Loucy (cell line): ENCODE measurements around the gene TXNIP.

Experiments used
- H2AFZ ChIP-seq: fragments of 200-600 bp; sonication (generic); 2 replicates; pipeline ENCODE4 v1.6.0; 2016; ENCODE audit warnings: antibody characterized with exemption, mild to moderate bottlenecking, low read length, moderate library complexity
- H3F3A ChIP-seq: fragments of 200-600 bp; 2 replicates; pipeline ENCODE4 v1.6.0; 2016; ENCODE audit warnings: antibody characterized with exemption, low read depth, mild to moderate bottlenecking
- H3K27me3 ChIP-seq: fragments of 200-600 bp; sonication (generic); 2 replicates; pipeline ENCODE4 v1.6.1; 2014; ENCODE audit warnings: low read length, mild to moderate bottlenecking; ENCODE audit not compliant: insufficient read depth, poor library complexity, severe bottlenecking
- H3K36me3 ChIP-seq: fragments of 200-600 bp; sonication (generic); 2 replicates; pipeline ENCODE4 v1.6.1; 2016; ENCODE audit warnings: low read length; ENCODE audit not compliant: insufficient read depth
- H3K4me1 ChIP-seq: fragments of 200-600 bp; sonication (generic); 2 replicates; pipeline ENCODE4 v1.5.1; 2014; ENCODE audit warnings: low read length, mild to moderate bottlenecking; ENCODE audit not compliant: insufficient read depth, poor library complexity, severe bottlenecking
- H3K4me2 ChIP-seq: fragments of 200-600 bp; sonication (generic); 2 replicates; pipeline ENCODE4 v1.6.0; 2014; ENCODE audit warnings: antibody characterized with exemption, low read length, low read depth, mild to moderate bottlenecking; ENCODE audit not compliant: poor library complexity, severe bottlenecking
- H3K4me3 ChIP-seq: fragments of 200-600 bp; sonication (generic); 2 replicates; pipeline ENCODE4 v1.5.1; 2014; ENCODE audit warnings: low read length, mild to moderate bottlenecking, mixed read lengths; ENCODE audit not compliant: poor library complexity, severe bottlenecking
- H3K79me2 ChIP-seq: fragments of 200-600 bp; sonication (generic); 2 replicates; pipeline ENCODE4 v1.6.1; 2014; ENCODE audit warnings: low read length; ENCODE audit not compliant: insufficient read depth
- H3K9ac ChIP-seq: fragments of 200-600 bp; sonication (generic); 2 replicates; pipeline ENCODE4 v1.6.0; 2014; ENCODE audit warnings: mild to moderate bottlenecking, low read depth, low read length, moderate library complexity; ENCODE audit not compliant: poor library complexity, severe bottlenecking
- H3K9me2 ChIP-seq: fragments of 200-600 bp; sonication (generic); replicated peaks from 2 replicates; pipeline ENCODE4 v1.6.1; 2016; ENCODE audit warnings: low read depth, low read length, mixed read lengths
- H3K9me3 ChIP-seq: fragments of 200-600 bp; sonication (generic); 2 replicates; pipeline ENCODE4 v1.6.1; 2014; ENCODE audit warnings: mild to moderate bottlenecking, antibody characterized with exemption, low read length, low read depth; ENCODE audit not compliant: insufficient read depth
- H4K20me1 ChIP-seq: fragments of 200-600 bp; sonication (generic); 2 replicates; pipeline ENCODE4 v1.6.0; 2014; ENCODE audit warnings: antibody characterized with exemption, low read length, mild to moderate bottlenecking; ENCODE audit not compliant: insufficient read depth, poor library complexity, severe bottlenecking
- CTCF ChIP-seq: fragments of 200-600 bp; sonication (generic); conservative IDR thresholded peaks from 2 replicates; pipeline ENCODE4 v1.5.1; 2014; ENCODE audit warnings: mild to moderate bottlenecking, antibody characterized with exemption, low read length
- EZH2phosphoT487 ChIP-seq: fragments of 200-600 bp; IDR thresholded peaks from 2 replicates; pipeline ENCODE4 v1.6.1; 2018; ENCODE audit warnings: antibody characterized with exemption, mild to moderate bottlenecking, moderate library complexity, borderline replicate concordance

Gene TXNIP

GRCh38 chr1:145962157-145963102 lies 33.9 kb downstream of the TXNIP start:
- Histone ChIP-seq H3K36me3 (no peaks in the 10 kb centered on the region), H3K79me2 (peaks cover 44% of the 10 kb centered on the region; the same call in 1 of the 2 replicates), H3K4me2 (peak overlapping the region; percentile 83), H3K4me1 (peaks cover 45% of the 10 kb centered on the region), H3K9me2 (no peaks in the 10 kb centered on the region), H2AFZ (no peak overlapping the region), H3K27me3 (no peaks in the 10 kb centered on the region), H3F3A (0 out of 2 replicates have a peak, but pooled peaks cover 8% of the 10 kb centered on the region), H4K20me1 (no peaks in the 10 kb centered on the region), H3K9me3 (no peaks in the 10 kb centered on the region), H3K9ac (peak overlapping the region; percentile 86), H3K4me3 (peak overlapping the region; percentile 86)
- TF ChIP-seq CTCF: no peak

DNA sequence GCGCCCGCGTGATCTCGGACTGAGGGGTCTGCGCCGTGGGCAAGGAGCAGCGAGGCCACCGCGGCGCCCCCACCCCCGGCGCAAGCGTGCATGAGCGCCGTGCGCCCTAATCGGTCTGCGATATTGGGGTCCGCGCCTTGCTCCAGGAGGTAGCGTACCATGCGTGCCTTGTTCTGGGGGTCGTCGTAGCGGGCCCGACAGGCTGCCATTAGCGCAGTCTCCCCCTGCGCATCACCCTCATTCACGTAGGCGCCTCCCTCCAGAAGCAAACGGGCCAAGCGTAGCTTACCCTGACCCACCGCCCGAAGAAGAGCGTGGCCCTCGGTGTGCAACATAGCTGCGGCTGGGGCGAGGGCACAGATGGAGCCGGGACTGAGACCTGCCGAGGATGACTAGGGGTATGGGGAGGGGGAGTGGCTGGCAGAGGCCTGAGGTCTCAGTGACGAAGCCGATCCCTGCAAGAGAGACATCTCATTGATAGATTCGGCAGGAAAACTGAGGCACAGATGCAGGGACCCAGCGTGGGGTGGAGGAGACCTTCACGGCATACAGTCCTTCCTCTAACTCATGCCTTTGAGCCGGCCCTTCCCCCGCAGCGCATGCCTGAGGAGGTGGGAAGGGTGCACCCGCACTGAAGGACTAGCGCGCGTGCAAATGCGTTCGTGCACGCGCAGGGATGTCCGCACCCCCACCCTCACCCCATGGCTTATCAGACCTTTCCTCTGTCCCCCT lies 34.8 kb downstream of the TXNIP start:
- Histone ChIP-seq H4K20me1 (no peaks in the 10 kb centered on the region), H3K79me2 (peaks cover 51% of the 10 kb centered on the region), H3K9me2 (no peaks in the 10 kb centered on the region), H2AFZ (peak overlapping the region; percentile 87), H3F3A (0 out of 2 replicates have a peak, but pooled peaks cover 8% of the 10 kb centered on the region), H3K4me1 (peaks cover 48% of the 10 kb centered on the region), H3K4me3 (peak overlapping the region; percentile 79), H3K36me3 (no peaks in the 10 kb centered on the region), H3K27me3 (no peaks in the 10 kb centered on the region), H3K9ac (peak overlapping the region; percentile 86), H3K4me2 (peak overlapping the region; percentile 83), H3K9me3 (no peaks in the 10 kb centered on the region)
- no peak for TF ChIP-seq EZH2phosphoT487
- TF ChIP-seq CTCF: no peak

GRCh38 chr1:145961109-145961424 lies 35.3 kb downstream of the TXNIP start:
- peak overlapping the region; percentile 79 for H3K4me3 ChIP-seq
- TF ChIP-seq EZH2phosphoT487: no peak
- TF ChIP-seq CTCF: no peak
- H3K79me2 ChIP-seq: peaks cover 57% of the 10 kb centered on the region
- H3K36me3 ChIP-seq: no peaks in the 10 kb centered on the region
- no peaks in the 10 kb centered on the region for H3K27me3 ChIP-seq
- peaks cover 53% of the 10 kb centered on the region for H3K4me1 ChIP-seq
- peaks cover 5% of the 10 kb centered on the region for H4K20me1 ChIP-seq
- H3K9me2 ChIP-seq: no peaks in the 10 kb centered on the region
- H3K9ac ChIP-seq: peak overlapping the region; percentile 86
- H3K9me3 ChIP-seq: no peaks in the 10 kb centered on the region
- H3K4me2 ChIP-seq: peak overlapping the region; percentile 83
- H2AFZ ChIP-seq: peak overlapping the region; percentile 87
- 0 out of 2 replicates have a peak, but pooled peaks cover 8% of the 10 kb centered on the region for H3F3A ChIP-seq
